Thyroid gland (tissue), 4 donors: ENCODE data around the gene TTC38.

ENCODE experiments used
- POLR2A ChIP-seq, 2 donors: fragments of 450-650 bp; IDR thresholded peaks; one replicate each; pipeline ENCODE4 v1.6.1; 2017; ENCODE audit warnings: antibody characterized with exemption in 2 of 2, mild to moderate bottlenecking in 2 of 2, moderate library complexity in 1 of 2
- TF ChIP-seq, protein P1 (sequence below), 6 experiments: fragments of 200-600 bp in 3 of 6; fragments of 450-650 bp in 3 of 6; sonication (generic) in 3 of 6; IDR thresholded peaks; one replicate each; pipeline ENCODE4 v1.5.1; 2016 to 2019; ENCODE audit warnings: antibody characterized with exemption in 6 of 6, mild to moderate bottlenecking in 2 of 6, inconsistent platforms in 1 of 6, moderate library complexity in 1 of 6

- TF ChIP-seq, protein P1, sequence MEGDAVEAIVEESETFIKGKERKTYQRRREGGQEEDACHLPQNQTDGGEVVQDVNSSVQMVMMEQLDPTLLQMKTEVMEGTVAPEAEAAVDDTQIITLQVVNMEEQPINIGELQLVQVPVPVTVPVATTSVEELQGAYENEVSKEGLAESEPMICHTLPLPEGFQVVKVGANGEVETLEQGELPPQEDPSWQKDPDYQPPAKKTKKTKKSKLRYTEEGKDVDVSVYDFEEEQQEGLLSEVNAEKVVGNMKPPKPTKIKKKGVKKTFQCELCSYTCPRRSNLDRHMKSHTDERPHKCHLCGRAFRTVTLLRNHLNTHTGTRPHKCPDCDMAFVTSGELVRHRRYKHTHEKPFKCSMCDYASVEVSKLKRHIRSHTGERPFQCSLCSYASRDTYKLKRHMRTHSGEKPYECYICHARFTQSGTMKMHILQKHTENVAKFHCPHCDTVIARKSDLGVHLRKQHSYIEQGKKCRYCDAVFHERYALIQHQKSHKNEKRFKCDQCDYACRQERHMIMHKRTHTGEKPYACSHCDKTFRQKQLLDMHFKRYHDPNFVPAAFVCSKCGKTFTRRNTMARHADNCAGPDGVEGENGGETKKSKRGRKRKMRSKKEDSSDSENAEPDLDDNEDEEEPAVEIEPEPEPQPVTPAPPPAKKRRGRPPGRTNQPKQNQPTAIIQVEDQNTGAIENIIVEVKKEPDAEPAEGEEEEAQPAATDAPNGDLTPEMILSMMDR (IDR thresholded peaks at IDR 0.05), result no peak
- TF ChIP-seq POLR2A (IDR thresholded peaks at IDR 0.05), result peak in 1 of 2 donors; percentile 95
These were observed 17.6 kb upstream of the TTC38 start, which contains the start of gene CDPF1 for GRCh38 chr22:46250035-46250782.
